HFFc6 (cell line): ENCODE results near the gene TCF25. TPM values are rescaled to one million over a fixed set of nuclear protein-coding genes. Genes with fewer than 3 reads are reported as not detected.
A peak's percentile ranks its signal among the peaks of the same experiment; 100 is the strongest.

Source experiments
- DNase-seq: peaks from one replicate; pipeline ENCODE4 v3.0.0-alpha.2; 2018
- H3K27ac Mint-ChIP-seq: 2 replicates; pipeline ENCODE4 v1.8.0; 2020; ENCODE audit warnings: mild to moderate bottlenecking, mixed read lengths
- H3K27me3 Mint-ChIP-seq: 2 replicates; pipeline ENCODE4 v1.8.0; 2021; ENCODE audit warnings: mild to moderate bottlenecking, moderate library complexity, mixed read lengths; ENCODE audit not compliant: insufficient read depth
- H3K36me3 Mint-ChIP-seq: 2 replicates; pipeline ENCODE4 v1.8.0; 2021; ENCODE audit warnings: low read depth, mixed read lengths
- H3K4me1 Mint-ChIP-seq: 2 replicates; pipeline ENCODE4 v1.8.0; 2020; ENCODE audit warnings: low read depth, mixed read lengths
- H3K4me3 Mint-ChIP-seq: 2 replicates; pipeline ENCODE4 v1.8.0; 2020; ENCODE audit warnings: mild to moderate bottlenecking, moderate library complexity, mixed read lengths
- H3K9me3 Mint-ChIP-seq: 2 replicates; pipeline ENCODE4 v1.8.0; 2020; ENCODE audit warnings: mild to moderate bottlenecking, mixed read lengths
- total RNA-seq, 6 experiments: library from RNA; stranded (reverse); fragmentation: NEBNext Ultra II Directional; extraction: Animal tissue kit (Norgen Biotek cat#: 25700); gene quantifications; 2 replicates in 1 of 6; 3 replicates in 5 of 6; pipeline ENCODE4 v1.2.3, GENCODE V29; 2021
- TF ChIP-seq, protein P1 (sequence below): fragments of 200-600 bp; sonication (generic); IDR thresholded peaks from 2 replicates; pipeline ENCODE4 v1.5.0; 2021; ENCODE audit warnings: antibody characterized with exemption, mild to moderate bottlenecking

Gene TCF25
- total RNA-seq, 6 experiments from 2014 or later: 157 to 202 (median 170) TPM

DNA sequence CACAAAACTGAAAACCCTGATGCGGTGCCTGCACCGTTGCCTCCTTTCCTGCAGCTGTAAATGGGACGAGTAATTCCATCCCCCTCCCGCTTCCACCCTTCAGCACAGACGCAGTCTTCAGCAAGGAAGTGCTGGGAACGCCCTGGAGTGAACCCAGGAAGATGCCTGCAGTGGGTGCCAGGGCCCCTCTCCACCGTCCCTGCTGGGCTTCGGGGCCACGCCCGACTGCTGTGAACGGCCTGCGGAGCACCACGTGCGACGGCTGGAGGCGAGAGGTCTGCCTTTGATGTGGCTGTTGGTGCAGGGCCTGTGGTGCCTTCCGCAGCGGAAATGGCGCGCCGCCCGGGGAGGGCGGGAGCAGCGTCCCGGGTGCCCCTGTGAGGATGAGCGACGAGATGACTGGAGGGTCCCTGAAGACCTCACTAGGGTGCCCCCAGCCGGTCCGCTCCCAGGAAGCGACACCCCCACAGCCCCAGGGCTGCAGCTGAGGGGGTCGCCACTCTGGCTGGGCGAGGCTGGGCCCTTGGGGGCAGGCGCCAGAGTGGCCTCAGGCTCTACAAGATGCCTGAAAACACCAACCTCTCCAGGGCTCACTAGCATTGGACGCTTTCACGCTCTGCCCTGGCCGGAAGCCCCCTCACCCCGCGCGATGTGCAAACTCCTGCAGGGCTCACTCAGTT, 44.5 kb downstream of the TCF25 start:
- peak overlapping the region; percentile 74 for H3K27ac Mint-ChIP-seq
- H3K4me3 Mint-ChIP-seq: peak overlapping the region; percentile 78
- peak; percentile 94 for DNase-seq
- H3K4me1 Mint-ChIP-seq: peaks cover 41% of the 10 kb centered on the region
- H3K9me3 Mint-ChIP-seq: no peaks in the 10 kb centered on the region
- TF ChIP-seq, protein P1, sequence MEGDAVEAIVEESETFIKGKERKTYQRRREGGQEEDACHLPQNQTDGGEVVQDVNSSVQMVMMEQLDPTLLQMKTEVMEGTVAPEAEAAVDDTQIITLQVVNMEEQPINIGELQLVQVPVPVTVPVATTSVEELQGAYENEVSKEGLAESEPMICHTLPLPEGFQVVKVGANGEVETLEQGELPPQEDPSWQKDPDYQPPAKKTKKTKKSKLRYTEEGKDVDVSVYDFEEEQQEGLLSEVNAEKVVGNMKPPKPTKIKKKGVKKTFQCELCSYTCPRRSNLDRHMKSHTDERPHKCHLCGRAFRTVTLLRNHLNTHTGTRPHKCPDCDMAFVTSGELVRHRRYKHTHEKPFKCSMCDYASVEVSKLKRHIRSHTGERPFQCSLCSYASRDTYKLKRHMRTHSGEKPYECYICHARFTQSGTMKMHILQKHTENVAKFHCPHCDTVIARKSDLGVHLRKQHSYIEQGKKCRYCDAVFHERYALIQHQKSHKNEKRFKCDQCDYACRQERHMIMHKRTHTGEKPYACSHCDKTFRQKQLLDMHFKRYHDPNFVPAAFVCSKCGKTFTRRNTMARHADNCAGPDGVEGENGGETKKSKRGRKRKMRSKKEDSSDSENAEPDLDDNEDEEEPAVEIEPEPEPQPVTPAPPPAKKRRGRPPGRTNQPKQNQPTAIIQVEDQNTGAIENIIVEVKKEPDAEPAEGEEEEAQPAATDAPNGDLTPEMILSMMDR: no peak
- H3K27me3 Mint-ChIP-seq: peaks cover 9% of the 10 kb centered on the region
- H3K36me3 Mint-ChIP-seq: peaks cover 11% of the 10 kb centered on the region; the same call in 1 of the 2 replicates

DNA sequence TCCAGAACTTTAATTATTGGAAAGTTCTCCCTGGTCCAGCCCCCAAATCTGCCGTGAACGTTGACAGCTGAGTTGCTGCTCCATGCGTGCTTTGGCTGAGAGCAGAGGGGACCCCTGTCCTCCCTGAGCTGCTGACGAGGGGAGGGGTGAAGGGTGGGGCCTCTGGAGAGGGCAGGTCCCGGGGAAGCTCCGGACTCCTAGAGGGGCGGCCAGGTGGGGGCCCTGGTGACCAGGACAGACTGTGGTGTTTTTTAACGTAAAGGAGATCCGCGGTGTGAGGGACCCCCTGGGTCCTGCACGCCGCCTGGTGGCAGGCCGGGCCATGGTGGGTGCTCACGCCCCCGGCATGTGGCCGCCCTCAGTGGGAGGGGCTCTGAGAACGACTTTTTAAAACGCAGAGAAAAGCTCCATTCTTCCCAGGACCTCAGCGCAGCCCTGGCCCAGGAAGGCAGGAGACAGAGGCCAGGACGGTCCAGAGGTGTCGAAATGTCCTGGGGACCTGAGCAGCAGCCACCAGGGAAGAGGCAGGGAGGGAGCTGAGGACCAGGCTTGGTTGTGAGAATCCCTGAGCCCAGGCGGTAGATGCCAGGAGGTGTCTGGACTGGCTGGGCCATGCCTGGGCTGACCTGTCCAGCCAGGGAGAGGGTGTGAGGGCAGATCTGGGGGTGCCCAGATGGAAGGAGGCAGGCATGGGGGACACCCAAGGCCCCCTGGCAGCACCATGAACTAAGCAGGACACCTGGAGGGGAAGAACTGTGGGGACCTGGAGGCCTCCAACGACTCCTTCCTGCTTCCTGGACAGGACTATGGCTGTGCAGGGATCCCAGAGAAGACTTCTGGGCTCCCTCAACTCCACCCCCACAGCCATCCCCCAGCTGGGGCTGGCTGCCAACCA, 45.3 kb downstream of the TCF25 start, which contains the start of gene MC1R:
Gene MC1R, plus strand, starts transcription at position 410 of the 895 bp plus-strand sequence. Its CDS starts 397 bp downstream, at position 807.
- peaks cover 5% of the 10 kb centered on the region; the same call in 1 of the 2 replicates for H3K36me3 Mint-ChIP-seq
- no peak for DNase-seq
- H3K27ac Mint-ChIP-seq: peak within 1 kb of the TSS; percentile 74
- H3K4me1 Mint-ChIP-seq: peaks cover 41% of the 10 kb centered on the region
- peak within 1 kb of the TSS; percentile 78 for H3K4me3 Mint-ChIP-seq
- H3K9me3 Mint-ChIP-seq: no peaks in the 10 kb centered on the region
- TF ChIP-seq, protein P1: peak; percentile 77
- H3K27me3 Mint-ChIP-seq: peaks cover 7% of the 10 kb centered on the region

DNA sequence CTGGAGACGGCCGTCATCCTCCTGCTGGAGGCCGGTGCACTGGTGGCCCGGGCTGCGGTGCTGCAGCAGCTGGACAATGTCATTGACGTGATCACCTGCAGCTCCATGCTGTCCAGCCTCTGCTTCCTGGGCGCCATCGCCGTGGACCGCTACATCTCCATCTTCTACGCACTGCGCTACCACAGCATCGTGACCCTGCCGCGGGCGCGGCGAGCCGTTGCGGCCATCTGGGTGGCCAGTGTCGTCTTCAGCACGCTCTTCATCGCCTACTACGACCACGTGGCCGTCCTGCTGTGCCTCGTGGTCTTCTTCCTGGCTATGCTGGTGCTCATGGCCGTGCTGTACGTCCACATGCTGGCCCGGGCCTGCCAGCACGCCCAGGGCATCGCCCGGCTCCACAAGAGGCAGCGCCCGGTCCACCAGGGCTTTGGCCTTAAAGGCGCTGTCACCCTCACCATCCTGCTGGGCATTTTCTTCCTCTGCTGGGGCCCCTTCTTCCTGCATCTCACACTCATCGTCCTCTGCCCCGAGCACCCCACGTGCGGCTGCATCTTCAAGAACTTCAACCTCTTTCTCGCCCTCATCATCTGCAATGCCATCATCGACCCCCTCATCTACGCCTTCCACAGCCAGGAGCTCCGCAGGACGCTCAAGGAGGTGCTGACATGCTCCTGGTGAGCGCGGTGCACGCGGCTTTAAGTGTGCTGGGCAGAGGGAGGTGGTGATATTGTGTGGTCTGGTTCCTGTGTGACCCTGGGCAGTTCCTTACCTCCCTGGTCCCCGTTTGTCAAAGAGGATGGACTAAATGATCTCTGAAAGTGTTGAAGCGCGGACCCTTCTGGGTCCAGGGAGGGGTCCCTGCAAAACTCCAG, 46.4 kb downstream of the TCF25 start:
- TF ChIP-seq, protein P1: no peak
- peak overlapping the region; percentile 99; the same call in 1 of the 2 replicates for H3K27ac Mint-ChIP-seq
- peaks cover 41% of the 10 kb centered on the region for H3K4me1 Mint-ChIP-seq
- H3K27me3 Mint-ChIP-seq: peaks cover 7% of the 10 kb centered on the region
- DNase-seq: no peak
- no peaks in the 10 kb centered on the region for H3K9me3 Mint-ChIP-seq
- peak overlapping the region; percentile 57 for H3K4me3 Mint-ChIP-seq
- no peaks in the 10 kb centered on the region for H3K36me3 Mint-ChIP-seq

DNA sequence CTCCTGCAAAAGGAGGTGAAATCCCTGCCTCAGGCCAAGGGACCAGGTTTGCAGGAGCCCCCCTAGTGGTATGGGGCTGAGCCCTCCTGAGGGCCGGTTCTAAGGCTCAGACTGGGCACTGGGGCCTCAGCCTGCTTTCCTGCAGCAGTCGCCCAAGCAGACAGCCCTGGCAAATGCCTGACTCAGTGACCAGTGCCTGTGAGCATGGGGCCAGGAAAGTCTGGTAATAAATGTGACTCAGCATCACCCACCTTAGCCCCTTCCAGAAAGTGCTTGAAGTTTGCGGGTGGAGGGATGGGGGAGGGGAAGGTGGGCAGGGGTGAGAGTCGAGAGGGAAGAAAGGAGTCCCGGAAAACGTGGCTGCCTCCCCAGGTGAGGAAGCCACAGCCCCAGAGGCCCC, 47.3 kb downstream of the TCF25 start:
- Mint-ChIP-seq H3K4me3 (peak overlapping the region; percentile 27; the same call in 1 of the 2 replicates), H3K36me3 (no peaks in the 10 kb centered on the region), H3K27ac (peak overlapping the region; percentile 99), H3K27me3 (peaks cover 11% of the 10 kb centered on the region), H3K9me3 (no peaks in the 10 kb centered on the region), H3K4me1 (peaks cover 49% of the 10 kb centered on the region)
- TF ChIP-seq, protein P1: no peak
- peak; percentile 50 for DNase-seq
